ENCODE results near the gene SNX19.

Gene SNX19

DNA sequence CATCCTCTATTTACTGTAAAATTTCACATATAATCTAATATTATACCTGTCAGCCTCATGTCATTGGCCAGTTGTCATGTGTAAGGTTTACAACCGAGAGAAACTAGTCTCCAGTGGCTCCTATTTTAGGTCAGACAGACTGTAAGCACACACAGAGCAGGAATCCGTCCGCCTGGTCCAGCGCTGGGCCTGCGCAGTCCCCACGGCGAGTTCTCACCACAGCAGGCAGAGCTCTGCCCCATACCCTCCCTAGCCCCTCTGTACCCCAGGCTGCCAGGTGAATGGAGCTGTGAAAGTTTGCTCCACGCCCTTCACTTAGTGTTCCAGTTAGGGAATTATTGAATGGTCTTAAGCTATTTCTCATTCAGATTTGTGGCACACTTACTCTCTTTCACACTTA lies 63.7 kb downstream of the SNX19 start:
- Mint-ChIP-seq H3K4me3 (no peak overlapping the region), H3K27me3 (ENCODE audit: low read depth, poor library complexity) (peaks cover 14% of the 10 kb centered on the region), H3K36me3 (ENCODE audit: low read depth) (peaks cover 5% of the 10 kb centered on the region), H3K9me3 (peaks cover 33% of the 10 kb centered on the region), H3K4me1 (peaks cover 5% of the 10 kb centered on the region), H3K27ac (no peak overlapping the region)
- DNase-seq = no peak
- TF ChIP-seq, protein P1, sequence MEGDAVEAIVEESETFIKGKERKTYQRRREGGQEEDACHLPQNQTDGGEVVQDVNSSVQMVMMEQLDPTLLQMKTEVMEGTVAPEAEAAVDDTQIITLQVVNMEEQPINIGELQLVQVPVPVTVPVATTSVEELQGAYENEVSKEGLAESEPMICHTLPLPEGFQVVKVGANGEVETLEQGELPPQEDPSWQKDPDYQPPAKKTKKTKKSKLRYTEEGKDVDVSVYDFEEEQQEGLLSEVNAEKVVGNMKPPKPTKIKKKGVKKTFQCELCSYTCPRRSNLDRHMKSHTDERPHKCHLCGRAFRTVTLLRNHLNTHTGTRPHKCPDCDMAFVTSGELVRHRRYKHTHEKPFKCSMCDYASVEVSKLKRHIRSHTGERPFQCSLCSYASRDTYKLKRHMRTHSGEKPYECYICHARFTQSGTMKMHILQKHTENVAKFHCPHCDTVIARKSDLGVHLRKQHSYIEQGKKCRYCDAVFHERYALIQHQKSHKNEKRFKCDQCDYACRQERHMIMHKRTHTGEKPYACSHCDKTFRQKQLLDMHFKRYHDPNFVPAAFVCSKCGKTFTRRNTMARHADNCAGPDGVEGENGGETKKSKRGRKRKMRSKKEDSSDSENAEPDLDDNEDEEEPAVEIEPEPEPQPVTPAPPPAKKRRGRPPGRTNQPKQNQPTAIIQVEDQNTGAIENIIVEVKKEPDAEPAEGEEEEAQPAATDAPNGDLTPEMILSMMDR (IDR thresholded peaks at IDR 0.05) = no peak

DNA sequence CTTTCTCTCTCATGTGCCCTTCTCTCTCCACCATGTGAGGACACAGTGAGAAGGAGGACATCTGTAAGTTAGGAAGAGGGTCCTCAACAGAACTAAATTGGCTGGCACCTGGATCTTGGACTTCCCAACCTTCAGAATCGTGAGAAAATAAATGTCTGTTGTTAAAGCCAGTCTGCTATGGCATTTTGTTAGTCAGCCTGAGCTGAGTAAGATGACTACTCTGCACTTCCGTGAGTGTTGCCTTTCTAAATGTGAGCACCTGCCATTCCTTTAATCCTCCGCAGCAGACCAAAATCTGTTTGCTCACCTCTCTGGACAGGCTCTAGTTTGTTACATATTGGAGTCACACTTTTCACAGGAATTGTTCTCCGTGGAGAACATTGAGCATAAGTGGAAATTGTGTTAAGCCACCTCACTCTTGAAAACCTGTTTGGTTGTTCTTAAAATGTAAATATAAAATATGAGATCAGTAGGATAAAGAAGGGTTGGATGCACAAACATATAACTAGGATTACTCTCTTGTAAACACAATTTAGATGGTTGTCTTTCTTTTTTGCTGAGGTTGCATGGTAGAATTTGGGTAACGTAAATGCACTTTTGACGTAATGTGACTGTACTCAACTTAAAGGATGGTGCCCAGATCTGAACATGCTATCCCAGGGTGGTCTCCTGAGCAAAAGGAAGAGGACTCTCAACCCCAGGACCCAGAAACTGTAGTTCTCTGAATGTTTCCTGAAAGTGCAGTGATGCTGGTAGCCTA lies 65.9 kb downstream of the SNX19 start:
- Mint-ChIP-seq H3K27me3 (ENCODE audit: low read depth, poor library complexity) (peaks cover 14% of the 10 kb centered on the region), H3K9me3 (peaks cover 16% of the 10 kb centered on the region), H3K4me3 (no peak overlapping the region), H3K36me3 (ENCODE audit: low read depth) (peaks cover 5% of the 10 kb centered on the region), H3K27ac (no peak overlapping the region), H3K4me1 (peaks cover 5% of the 10 kb centered on the region)
- TF ChIP-seq, protein P1 (IDR thresholded peaks at IDR 0.05) = no peak
- no peak for DNase-seq

DNA sequence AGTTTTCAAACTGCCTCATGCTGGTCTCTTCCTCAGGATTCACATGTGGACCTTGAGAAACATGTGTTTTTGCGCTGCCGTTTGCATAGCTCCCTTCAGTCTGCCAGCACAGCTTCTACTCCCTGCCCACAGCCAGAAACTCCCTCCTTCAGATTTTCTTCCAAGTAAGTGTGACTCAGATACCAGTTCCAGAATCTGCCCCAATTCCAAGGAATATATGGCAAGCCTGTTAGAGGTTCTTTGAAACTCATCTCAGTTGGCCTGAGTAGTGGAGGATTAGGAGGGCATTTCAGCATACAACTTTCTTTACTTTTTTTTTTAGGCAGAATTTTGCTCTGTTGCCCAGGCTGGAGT lies 67.1 kb downstream of the SNX19 start:
- no peak for DNase-seq
- no peak overlapping the region for H3K27ac Mint-ChIP-seq
- H3K9me3 Mint-ChIP-seq = peaks cover 19% of the 10 kb centered on the region
- H3K36me3 Mint-ChIP-seq (ENCODE audit: low read depth) = peaks cover 5% of the 10 kb centered on the region
- H3K27me3 Mint-ChIP-seq (ENCODE audit: low read depth, poor library complexity) = peaks cover 10% of the 10 kb centered on the region
- H3K4me3 Mint-ChIP-seq = no peak overlapping the region
- H3K4me1 Mint-ChIP-seq = peaks cover 5% of the 10 kb centered on the region
- TF ChIP-seq, protein P1 (IDR thresholded peaks at IDR 0.05) = no peak

DNA sequence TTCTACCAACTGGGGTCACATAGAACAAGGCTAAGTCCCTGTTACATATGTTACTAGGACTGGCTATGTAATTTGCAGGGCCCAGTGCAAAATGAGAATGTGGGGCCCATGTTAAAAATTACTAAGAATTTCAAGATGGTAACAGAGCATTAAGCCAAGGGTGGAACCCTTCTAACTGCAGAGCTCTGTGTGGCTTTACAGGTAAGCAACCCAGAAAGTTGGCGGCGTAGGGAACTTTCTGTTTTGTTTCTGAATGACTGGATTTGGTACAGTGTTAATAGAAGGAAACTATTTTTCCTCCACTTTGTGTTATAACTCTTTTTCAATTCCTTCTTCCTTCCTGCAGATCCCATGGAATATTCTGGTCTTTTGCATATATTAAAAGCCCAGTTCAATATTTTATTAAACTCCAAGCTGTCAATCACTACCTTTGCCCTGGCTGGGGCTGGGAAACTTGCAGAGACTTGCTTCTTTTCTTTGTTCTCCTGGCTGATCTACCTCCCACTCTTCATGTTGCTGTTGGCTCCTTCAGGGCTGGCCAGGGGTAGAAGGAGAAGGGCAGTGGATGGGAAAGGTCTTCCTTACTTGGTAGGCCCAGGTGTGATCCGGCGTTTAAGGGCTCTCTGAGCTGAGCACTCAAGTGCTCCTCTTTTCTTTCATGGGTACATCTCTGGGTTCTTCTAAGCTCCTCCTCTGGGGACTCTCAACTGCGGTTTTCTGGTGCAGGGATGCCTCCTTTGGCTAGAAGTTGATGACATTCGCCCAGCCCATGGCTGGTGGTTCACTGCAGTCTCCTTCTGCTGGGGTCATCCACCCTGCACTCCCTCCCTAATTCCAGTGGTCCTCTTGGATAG lies 67.7 kb downstream of the SNX19 start:
- H3K4me3 Mint-ChIP-seq = no peak overlapping the region
- DNase-seq = no peak
- peaks cover 5% of the 10 kb centered on the region for H3K4me1 Mint-ChIP-seq
- H3K27ac Mint-ChIP-seq = no peak overlapping the region
- TF ChIP-seq, protein P1 (IDR thresholded peaks at IDR 0.05) = no peak
- peaks cover 5% of the 10 kb centered on the region for H3K36me3 Mint-ChIP-seq (ENCODE audit: low read depth)
- peaks cover 10% of the 10 kb centered on the region for H3K27me3 Mint-ChIP-seq (ENCODE audit: low read depth, poor library complexity)
- H3K9me3 Mint-ChIP-seq = peaks cover 22% of the 10 kb centered on the region

DNA sequence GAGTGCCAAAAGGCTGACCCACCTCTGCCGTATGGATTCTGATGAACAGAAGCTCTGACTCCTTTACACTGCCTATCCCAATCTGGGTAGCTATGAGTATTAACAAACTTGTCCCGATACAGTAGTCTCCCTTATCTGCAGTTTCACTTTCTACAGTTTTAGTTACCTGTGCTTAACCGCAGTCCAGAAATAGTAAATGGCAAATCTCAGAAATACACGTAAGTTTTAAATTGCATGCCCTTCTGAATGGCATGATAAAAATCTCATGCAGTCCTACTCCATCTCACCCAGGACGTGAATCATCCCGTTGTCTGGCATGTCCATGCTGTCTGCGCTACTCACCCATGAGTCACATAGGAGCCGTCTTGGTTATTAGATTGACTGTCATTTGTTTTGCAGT lies 68.8 kb downstream of the SNX19 start:
- peaks cover 22% of the 10 kb centered on the region for H3K9me3 Mint-ChIP-seq
- no peak for DNase-seq
- H3K27ac Mint-ChIP-seq = no peak overlapping the region
- TF ChIP-seq, protein P1 (IDR thresholded peaks at IDR 0.05) = no peak
- no peak overlapping the region for H3K4me3 Mint-ChIP-seq
- peaks cover 5% of the 10 kb centered on the region for H3K36me3 Mint-ChIP-seq (ENCODE audit: low read depth)
- peaks cover 6% of the 10 kb centered on the region for H3K27me3 Mint-ChIP-seq (ENCODE audit: low read depth, poor library complexity)
- peaks cover 5% of the 10 kb centered on the region for H3K4me1 Mint-ChIP-seq

All from nephron progenitor cell (in vitro differentiated cells).